Activated T-helper 1 cell treated with Interleukin-2 at 50 U/mL for 16 hours (primary cell): Measurements from ENCODE around the gene CTCFL.
"Not testable (repeated sequence)": the region's sequence is repeated elsewhere in the genome, so short reads cannot be mapped to it uniquely, and the experiment has no call there.

ENCODE experiments used
- DNase-seq: peaks from one replicate; pipeline ENCODE4 v3.0.0-alpha.2; 2020; ENCODE audit warnings: low read depth

Gene CTCFL

DNA sequence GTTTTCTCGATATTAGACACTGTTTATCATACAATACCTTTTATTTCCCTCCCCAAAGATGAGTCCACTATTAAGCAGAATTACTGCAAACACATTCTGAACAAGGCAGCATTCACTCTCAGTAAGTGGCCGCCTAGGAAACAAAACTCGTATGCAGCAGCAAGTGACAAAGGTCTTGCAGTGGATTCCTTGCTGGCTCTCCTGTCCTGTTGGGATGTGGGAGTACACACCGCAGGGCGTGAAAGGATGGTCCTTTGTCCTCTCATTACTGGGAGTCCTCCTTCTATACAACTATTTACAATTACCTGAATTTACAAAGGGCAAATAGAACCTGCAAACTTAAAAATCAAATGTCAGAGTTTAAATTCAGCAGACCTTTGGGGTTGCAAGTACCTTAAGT, 16.1 kb downstream of the CTCFL start:
- no peak for DNase-seq

DNA sequence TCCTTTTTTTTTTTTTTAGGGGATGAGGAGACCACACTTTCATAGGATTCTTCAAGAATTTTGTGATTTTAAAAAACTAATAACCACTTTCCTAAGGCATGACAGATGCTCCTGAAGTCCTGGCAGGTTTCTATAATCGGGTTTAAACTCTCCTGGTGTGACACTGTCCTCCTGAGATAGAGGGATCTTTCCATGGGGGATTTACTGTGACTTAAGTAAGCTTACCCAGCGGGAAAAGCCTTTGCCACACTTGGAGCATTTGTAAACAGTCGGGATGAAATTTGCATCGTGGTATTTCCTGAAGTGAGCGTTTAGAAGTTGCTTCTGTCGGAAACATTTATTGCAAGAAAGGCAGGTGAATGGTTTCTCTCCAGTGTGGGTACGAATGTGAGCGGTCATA, 16.6 kb downstream of the CTCFL start:
- no peak for DNase-seq

DNA sequence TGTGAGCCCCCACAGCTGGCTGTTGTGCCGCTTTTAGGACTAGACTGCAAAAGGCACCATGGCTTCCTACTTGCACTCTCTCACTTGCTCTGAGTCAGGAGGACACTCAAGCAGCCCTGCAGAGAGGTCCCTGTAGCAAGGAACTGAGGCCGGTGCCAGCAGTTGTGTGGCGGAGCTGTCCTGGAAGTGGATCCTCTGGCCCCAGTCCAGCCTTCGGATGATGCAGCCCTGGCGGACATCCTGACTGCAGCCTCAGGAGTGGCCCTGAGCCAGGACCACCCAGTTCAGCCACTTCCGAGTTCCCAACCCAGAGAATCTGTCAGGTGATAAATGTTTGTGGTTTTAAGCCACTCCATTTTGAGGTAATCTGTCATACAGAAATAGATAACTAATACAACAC, 17.5 kb downstream of the CTCFL start:
- no peak for DNase-seq

DNA sequence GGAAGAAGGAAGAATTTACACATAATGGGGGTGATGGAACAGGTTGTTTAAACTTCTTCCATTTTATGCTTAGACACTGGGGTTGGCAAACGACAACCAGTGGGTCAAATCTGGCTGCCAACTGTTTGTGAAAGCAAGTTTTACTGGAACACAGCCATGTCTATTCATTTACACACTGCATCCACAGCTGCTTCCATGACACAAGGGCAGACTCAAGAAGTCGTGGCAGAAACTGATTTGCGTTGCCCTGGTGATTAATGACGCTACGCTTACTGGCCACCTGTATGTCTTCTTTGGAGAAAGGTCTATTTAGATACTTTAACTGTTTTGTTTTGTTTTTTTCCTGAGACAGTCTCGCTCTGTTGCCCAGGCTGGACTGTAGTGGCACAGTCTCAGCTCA, 19.0 kb downstream of the CTCFL start:
- no peak for DNase-seq

DNA sequence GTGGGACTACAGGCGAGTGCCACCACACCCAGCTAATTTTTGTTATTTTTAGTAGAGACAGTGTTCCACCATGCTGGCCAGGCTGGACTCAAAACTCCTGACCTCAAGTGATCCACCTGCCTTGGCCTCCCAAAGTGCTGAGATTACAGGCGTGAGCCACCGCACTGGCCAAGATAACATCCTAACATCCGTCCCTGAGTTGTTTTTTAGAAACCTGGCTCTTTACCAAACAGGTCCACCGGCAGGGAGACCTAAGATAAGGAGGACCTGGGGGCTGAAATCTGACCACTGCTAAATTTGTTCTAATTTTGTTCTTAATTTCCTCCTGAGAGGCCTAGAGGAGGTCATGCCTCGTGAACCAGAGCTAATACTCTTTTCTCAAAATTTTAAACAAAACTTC, 20.5 kb downstream of the CTCFL start:
- no peak for DNase-seq

DNA sequence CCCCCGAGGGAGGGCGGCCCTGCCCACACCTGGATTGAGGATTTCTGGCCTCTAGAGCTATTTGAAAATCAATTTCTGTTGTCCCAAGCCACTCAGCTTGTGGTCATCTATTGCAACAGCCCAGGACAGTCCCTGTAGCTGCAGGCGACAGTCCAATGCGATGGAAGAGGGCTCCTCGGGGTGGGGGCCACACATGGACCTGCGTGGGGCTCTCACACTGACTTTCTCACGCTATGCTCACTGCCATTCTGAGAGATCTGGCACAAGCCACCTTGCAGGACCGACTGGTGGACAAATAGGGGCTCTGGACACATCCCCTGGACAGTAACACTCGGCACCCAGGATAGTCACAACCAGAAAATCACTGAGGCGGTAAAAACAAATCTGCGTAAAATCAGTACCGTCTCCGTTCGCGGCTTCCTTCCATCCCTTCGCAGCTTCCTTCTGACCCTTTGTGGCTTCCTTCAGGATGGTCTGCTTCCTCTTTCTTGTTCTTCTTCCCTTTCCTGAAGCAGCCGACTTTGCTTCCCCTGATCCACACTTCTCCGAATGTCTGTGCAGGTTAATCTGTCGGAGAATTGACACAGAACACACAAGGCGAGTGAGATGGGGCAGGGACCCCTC, 21.8 kb downstream of the CTCFL start:
- DNase-seq: no peak

DNA sequence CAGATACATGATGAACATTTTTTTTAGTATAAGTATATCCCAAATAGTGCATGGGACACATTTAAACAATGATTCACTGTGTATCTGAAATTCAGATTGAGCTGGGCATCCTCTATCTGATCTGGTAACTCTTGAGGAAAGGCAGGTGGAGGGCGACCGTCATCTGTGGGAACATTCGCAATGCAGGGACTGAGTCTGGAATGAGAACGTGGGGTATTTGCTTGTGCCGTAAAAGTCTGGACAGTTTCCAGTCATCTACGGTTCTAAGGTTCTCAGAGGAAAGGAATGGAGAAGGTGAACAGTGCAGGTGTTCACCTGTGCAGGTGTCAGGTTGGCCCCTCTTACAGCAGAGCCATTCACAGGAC, 22.6 kb downstream of the CTCFL start:
- DNase-seq: no peak

DNA sequence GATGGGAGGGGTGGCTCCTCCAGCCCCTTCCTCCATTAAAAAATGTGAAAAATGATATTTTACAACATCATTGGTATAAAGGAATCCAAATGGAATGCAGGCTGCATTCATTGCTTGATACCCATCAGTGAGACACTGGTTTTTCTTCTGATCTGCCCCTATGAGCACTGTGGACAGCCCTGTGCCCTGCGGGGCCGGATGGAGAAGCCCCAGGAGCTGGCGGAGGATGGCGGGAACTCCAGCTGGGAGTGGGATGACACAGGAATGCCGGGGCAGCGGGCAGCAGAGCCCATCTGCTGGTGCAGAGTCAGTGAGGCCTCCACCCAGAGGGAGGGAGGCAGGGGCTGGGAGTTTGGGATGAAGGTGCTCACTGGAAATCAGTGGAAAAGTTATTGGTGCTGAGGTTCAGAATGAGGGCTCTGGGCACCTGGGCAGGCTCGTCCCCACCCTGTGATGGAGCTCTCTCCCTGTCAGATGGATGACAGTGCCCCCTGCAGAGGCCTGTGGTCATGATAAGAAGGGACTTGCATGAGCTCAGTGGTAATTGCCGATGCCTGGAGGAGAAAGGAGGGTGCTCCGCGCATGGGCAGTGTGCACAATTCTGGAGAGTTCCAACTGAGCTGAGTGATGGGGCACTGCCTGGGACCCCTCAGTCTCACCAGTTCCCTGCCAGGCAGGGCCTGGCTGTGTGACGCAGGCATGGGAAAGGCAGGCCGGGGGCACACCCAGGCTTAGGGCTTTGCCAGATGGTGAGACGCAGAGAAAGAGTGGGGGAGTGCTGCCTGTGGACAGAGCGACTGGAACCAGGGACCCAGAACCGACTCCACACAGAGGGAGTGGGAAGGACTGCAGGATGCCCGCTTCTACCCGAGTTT, 23.2 kb downstream of the CTCFL start:
- DNase-seq: no peak

DNA sequence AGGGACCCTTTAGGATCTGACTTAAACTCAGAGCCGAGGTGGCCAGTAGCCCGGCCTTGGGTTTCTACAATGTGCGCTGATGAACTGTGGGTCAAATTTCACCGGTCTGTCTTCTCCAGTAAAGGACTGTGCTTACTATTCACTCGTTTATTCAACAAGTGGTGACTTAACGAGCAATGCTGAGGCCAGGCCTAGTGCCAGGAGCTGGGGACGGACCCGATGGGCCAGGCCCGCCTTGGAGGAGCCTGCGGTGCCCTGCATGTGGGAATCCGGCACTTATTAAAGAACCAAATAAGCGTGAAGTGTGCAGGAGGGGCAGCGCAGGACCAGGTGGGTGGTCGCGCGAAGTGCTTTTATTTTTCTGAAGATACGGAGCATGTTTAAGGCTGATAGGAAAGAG, 24.0 kb downstream of the CTCFL start:
- no peak for DNase-seq

DNA sequence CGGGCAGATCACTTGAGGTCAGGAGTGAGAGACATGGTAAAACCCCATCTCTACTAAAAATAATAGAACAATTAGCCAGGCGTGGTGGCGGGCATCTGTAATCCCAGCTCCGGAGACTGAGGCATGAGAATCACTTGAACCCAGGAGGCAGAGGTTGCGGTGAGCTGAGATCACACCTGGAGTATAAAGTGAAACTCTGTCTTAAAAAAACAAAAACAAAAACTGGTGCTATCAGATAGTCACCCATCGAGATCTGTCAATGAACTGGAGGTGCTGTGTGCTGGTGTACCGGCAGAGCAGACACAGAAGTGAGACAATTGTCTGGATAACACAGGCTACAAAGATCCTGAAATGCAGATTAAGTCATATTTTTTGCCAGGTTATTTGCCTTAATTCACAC, 24.7 kb downstream of the CTCFL start:
- no peak for DNase-seq

DNA sequence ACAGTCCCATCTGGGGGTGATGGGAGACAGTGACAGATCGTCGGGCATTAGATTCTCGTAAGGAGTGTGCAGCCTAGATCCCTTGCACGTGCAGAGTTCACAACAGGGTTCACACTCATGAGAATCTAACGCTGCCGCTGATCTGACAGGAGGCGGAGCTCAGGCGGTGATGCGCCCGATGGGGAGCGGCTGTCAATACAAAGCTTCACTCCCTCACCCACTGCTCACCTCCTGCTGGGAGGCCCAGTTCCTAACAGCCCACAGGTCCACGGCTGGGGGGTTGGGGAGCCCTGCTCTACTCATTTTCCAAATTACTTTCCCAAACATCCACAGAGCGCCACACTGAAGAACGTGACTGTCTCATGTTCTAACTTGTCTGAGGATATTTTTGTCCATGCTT, 25.3 kb downstream of the CTCFL start:
- DNase-seq: no peak

DNA sequence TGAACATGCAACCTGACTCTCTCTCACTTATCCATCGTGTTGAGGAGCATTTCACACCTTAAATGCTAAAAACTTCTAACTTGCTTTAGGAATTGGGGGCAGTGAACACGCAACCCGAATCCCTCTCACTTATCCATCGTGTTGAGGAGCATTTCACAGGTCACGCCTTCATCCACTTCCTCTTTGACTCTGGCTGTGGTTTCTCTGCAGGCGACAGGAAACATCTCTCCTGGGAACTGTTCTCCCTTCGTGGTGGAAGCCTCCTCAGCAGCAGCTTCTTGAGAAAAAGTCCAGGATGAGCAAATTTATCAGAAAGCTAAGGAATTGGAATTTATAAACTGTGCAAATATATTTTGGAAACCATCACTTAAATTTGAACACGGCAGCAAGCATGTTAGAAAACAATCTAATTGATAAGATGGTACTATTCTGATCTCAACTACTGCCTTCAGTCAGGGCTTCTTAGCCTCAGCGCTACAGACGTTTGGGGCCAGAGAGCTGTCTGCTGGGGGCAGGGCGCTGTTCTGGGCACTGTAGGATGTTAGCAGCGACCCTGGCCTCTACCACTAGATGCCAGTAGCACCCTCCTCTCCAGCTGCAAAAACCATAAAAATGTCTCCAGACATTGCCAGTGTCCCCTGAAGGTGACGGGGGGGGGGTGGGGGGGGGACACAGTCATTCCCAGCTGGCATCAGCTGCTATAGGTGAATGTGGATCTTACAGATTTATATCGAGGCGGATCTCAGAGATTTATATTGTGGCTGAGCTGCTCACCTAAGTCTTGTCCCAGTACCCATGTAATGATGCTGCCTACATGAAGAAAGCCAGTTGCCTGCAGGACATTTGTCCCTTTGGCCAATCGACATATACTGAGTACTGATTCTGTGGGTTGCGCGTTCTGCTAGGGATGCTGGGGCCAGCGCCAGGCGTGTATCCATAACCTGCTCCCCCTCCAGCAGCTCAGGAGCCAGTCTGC, 26.2 kb downstream of the CTCFL start:
- DNase-seq: no peak

DNA sequence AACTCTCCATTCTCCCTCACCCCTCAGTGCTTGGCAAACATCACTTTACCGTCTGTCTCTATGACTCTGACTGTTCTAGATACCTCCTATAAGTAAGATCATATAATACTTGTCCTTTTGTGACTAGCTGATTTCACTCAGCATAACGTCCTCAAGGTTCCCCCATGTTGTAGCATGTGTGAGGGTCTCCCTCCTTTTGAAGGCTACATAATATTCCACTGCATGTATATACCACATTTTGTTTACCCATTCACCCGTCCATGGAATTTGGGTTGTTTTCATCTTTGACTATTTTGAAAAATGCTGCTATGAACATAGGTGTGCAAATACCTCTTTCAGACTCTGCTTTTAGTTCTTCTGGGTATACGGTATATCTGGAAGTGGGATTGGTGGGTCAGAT, 28.3 kb downstream of the CTCFL start:
- DNase-seq: no peak

DNA sequence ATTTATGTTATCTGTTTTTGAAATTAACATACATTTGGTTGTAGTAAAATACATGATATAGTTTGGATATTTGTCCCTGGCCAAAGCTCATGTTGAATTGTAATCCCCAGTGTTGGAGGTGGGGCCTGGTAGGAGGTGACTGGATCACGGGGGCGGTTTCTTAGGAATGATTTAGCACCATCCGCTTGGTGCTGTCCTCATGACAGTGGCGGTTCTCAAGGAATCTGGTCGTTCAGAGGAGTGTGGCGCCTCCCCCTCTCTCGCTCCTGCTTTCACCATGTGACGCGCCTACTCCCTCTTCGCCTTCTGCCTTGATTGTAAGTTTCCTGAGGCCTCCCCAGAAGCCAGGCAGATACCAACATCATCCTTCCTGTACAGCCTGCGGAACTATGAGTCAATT, 29.0 kb downstream of the CTCFL start:
- no peak for DNase-seq

DNA sequence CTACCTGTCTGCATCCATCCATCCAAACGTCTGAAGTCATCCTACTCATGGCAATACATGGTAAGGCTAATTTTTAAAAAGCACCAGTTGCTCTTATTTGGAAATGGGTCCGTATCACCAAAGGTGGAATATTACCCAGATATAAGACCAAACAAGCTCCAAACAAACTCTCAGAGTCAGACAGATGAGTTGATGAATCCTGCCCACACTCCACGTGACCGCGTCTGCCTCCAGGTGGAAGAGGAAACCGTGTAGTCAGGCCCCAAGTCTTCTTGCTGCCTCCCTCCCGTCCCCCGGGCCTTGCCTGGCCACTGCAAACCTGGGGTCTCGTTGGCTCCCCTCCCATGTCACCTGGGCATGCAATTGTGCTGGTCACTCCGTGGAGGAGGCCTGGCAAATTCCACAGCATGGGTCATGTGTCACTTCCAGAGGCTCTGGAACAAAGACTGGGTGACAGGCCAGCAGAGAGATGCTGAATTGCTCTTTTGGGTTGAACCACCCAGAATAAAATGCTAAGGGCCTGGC, 31.8 kb downstream of the CTCFL start:
- no peak for DNase-seq

DNA sequence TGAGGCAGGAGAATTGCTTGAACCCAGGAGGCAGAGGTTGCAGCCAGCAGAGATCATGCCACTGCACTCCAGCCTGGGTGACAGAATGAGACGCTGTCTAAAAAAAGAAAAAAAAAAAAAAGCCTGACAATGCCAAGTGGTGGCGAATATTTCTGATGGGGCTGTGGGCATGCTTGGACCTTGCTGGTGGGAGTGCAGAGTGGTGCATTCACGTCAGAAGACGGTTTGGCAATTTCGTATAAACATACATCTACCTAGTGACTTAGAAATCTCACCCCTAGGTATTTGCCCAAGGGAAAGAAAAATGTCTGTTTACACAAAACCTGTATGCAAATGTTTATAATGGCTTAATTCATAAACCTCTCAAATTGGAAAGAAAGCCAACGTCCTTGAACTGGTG, 33.6 kb downstream of the CTCFL start:
- no peak for DNase-seq

DNA sequence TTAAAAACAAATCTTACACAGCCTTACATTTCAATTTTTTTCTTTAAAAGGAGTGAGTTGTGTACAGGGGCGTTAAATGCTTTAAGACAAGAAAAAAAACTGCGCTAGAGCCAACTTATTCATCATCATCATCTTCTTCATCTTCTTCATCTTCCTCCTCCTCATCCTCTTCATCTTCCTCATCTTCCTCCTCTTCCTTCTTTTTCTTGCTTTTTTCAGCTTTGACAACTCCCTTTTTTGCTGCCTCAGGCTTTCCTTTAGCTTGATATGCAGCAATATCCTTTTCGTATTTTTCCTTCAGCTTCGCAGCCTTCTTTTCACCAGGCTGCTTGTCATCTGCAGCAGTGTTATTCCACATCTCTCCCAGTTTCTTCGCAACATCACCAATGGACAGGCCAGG, 36.7 kb downstream of the CTCFL start:
- DNase-seq: not testable (repeated sequence)

DNA sequence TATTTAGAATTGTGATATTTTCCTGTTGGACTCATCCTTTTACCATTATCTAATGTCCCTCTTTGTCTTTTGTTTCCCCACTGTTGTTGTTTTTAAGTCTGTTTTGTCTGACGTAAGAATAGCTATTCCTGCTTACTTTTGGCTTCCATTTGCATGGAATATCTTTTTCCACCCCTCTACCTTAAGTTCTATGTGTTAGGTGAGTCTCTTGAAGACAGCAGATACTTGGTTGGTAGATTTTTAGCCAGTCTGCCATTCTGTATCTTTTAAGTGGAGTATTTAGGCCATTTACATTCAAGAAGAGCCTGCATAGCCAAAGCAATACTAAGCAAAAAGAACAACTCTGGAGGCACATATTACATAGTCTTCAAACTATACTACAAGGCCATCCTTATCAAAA, 39.2 kb downstream of the CTCFL start:
- no peak for DNase-seq

DNA sequence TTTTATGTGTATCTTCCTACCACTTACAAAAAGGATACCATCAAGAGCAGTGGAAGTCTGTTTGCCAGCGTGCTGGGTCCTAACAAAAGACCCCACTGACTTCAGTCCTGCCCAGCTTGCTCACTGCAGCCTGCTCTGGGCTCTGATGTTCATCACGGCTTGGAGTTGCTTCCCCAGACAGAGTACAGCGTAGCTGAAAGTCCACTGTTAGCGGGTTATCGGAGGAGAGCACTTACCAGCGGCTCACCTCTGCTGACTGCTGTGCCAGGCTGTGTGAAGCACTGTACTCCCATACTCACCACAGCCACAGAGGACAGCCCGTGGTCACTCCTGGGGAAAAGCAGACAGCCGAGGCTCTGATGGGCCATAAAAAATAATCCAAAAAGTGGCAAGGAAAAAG, 40.2 kb downstream of the CTCFL start:
- DNase-seq: no peak

DNA sequence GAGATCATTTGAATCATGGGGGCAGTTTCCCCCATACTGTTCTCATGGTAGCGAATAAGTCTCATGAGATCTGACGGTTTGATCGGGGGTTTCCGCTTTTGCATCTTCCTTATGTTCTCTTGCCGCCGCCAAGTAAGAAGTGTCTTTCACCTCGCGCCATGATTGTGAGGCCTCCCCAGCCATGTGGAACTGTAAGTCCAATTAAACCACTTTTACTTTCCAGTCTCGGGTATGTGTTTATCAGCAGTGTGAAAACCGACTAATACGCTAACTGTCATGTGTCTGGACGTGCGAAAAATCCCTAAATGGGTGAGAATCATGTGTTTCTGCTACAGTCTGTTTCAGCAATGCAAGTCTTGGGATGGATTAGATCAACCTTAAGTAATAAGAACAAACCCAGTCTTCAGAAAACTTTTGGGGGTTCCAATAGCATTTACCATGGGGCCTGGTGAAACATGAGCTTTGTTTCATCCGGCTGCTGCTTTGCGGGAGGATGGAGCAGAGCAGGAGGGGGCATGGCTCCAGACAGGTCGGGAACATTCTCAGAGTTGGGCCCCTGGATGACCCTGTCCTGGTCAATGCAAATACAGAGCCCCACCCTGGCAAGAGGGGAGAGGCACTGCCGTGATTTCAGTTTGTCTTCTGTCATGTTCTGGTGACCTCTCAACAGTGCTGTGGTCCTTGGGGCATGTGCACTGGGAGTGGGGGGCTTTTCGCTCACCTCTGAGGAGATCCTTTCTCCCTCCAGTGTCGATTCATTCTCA, 41.5 kb downstream of the CTCFL start:
- DNase-seq: no peak

DNA sequence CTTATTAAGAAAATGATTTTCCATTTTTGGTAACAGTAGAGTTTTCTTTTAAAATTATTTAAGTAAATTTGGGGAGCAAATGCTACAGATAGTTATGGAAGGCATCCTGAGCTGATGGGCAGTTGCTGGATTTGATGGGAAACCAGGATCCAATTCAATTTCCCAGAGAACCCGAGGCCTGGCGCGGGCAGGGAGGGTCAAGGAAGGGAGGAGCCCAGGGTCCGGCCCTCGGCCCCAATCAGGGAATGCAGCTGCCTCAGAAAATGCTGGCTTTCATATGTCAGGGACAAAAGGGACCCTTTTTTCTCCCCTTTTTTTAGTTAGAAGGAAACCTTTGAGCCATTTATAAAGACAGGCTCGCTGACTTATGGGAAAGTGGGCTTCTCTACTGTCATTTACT, 42.1 kb downstream of the CTCFL start:
- no peak for DNase-seq

DNA sequence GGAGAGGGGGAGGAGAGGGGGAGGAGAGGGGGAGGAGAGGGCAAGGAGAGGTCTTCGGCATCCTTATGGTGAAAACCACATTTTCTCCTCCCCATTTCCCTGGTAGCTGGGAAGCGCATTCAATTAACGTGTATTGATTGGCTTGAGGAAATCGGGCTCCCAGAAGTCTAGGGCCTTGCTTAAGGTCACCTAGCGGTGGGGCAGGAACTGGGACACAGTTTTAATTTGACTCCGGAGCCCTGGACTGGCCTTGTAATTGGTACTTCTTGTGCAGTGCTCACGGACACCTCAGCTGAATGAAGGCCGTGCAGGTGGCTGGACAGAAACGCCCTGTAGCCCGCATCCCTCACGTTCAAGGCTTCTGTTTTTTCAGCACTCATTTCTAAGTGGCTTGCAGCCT, 42.8 kb downstream of the CTCFL start:
- DNase-seq: no peak
